ENCODE measurements around the gene KCNK1. TPM values are rescaled to one million over a fixed set of nuclear protein-coding genes. Genes with fewer than 3 reads are reported as not detected.
A peak's percentile ranks its signal among the peaks of the same experiment; 100 is the strongest.

The KCNK1 gene
- total RNA-seq, 1 donor from 2014 or later: 5.7 TPM

DNA sequence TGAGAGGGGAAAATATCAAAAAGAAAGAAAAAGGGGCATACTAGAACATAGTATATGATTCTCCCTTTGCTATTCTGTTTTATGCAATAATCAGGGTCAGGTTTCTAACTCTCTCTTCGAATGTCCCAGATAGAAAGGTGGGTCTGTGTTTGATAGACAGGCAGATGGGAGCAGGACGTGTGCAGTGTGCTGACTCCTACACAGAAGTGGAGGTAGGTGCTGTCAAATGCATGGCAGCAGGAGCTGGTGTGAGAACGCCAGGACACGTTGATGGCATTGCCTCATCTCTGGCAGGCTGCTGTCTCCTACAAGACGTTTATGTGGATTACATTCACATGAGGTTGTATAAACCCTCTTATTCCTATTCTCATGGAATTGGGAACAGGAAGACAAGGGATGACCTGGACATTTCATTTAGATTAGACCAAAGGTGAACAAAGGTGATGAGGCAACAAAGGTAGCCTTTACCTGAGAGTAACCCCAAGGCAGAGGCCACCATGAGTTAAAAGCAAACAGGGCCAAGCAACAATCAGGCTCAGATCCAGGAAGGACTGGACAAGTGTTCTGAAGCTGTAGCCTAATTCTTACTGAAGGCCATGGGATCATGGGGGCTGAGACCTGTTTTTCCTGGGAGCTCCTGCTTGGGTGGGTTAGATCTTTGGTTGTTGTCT, 37.8 kb downstream of the KCNK1 start:
- no peak for FAIRE-seq
- no peaks in the 10 kb centered on the region for H3K9me3 ChIP-seq (ENCODE audit: insufficient read depth, low read depth, low read length)
- no peak overlapping the region for H3K4me2 ChIP-seq (ENCODE audit: low read length)
- no peak overlapping the region for H3K4me3 ChIP-seq (ENCODE audit: insufficient read depth, low read depth, low read length)
- Mint-ChIP-seq H3K27me3 (ENCODE audit: low read depth, unreplicated experiment) (no peaks in the 10 kb centered on the region), H3K4me1 (ENCODE audit: low read depth, unreplicated experiment) (peaks cover 7% of the 10 kb centered on the region), H3K4me3 (ENCODE audit: unreplicated experiment) (no peak overlapping the region), H3K36me3 (ENCODE audit: low read depth, unreplicated experiment) (peaks cover 2% of the 10 kb centered on the region), H3K27ac (ENCODE audit: unreplicated experiment) (no peak overlapping the region), H3K9me3 (ENCODE audit: unreplicated experiment) (peaks cover 2% of the 10 kb centered on the region)
- no peaks in the 10 kb centered on the region for H3K27me3 ChIP-seq (ENCODE audit: insufficient read depth, low read length)
- no peak for TF ChIP-seq EZH2 (IDR thresholded peaks at IDR 0.05; ENCODE audit: insufficient read depth, low read length)
- TF ChIP-seq, protein P1, sequence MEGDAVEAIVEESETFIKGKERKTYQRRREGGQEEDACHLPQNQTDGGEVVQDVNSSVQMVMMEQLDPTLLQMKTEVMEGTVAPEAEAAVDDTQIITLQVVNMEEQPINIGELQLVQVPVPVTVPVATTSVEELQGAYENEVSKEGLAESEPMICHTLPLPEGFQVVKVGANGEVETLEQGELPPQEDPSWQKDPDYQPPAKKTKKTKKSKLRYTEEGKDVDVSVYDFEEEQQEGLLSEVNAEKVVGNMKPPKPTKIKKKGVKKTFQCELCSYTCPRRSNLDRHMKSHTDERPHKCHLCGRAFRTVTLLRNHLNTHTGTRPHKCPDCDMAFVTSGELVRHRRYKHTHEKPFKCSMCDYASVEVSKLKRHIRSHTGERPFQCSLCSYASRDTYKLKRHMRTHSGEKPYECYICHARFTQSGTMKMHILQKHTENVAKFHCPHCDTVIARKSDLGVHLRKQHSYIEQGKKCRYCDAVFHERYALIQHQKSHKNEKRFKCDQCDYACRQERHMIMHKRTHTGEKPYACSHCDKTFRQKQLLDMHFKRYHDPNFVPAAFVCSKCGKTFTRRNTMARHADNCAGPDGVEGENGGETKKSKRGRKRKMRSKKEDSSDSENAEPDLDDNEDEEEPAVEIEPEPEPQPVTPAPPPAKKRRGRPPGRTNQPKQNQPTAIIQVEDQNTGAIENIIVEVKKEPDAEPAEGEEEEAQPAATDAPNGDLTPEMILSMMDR (IDR thresholded peaks at IDR 0.05; ENCODE audit: insufficient read depth, low read depth, low read length): no peak
- H4K20me1 ChIP-seq (ENCODE audit: insufficient read depth, low read length): no peaks in the 10 kb centered on the region
- H3K27ac ChIP-seq (ENCODE audit: low read depth, low read length): no peak overlapping the region
- no peak overlapping the region for H3K9ac ChIP-seq (ENCODE audit: low read length)
- no peaks in the 10 kb centered on the region for H3K4me1 ChIP-seq (ENCODE audit: insufficient read depth, low read length)
- H2AFZ ChIP-seq (ENCODE audit: low read depth, low read length): no peak overlapping the region
- no peak for DNase-seq (ENCODE audit: low read depth)
- H3K36me3 ChIP-seq (ENCODE audit: insufficient read depth, low read length): no peaks in the 10 kb centered on the region
- no peaks in the 10 kb centered on the region for H3K79me2 ChIP-seq (ENCODE audit: insufficient read depth, low read length)

DNA sequence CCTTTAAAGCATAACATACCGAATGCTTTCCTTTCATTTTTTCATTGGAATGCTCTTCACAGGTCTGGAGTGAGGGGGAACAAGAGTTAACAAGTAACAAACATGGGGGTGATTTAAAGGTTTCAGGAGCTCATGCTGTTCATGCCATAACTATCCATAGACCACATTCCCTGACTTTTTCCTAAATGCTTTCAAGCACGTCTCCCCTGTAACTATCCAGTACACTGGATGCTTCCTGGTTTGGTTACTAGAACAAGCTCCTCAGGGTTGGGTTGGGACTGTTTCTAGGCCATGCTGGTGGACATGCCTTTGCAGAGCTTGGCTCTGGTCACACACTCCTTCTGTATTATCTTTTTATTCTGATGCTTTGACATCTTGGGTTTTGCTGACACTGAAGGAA, 38.6 kb downstream of the KCNK1 start:
- Histone ChIP-seq H4K20me1 (ENCODE audit: insufficient read depth, low read length) (no peaks in the 10 kb centered on the region), H3K4me1 (ENCODE audit: insufficient read depth, low read length) (no peaks in the 10 kb centered on the region), H3K9ac (ENCODE audit: low read length) (no peak overlapping the region), H3K4me3 (ENCODE audit: insufficient read depth, low read depth, low read length) (no peak overlapping the region), H3K27me3 (ENCODE audit: insufficient read depth, low read length) (no peaks in the 10 kb centered on the region), H2AFZ (ENCODE audit: low read depth, low read length) (no peak overlapping the region), H3K4me2 (ENCODE audit: low read length) (no peak overlapping the region), H3K27ac (ENCODE audit: low read depth, low read length) (no peak overlapping the region), H3K79me2 (ENCODE audit: insufficient read depth, low read length) (no peaks in the 10 kb centered on the region), H3K9me3 (ENCODE audit: insufficient read depth, low read depth, low read length) (no peaks in the 10 kb centered on the region), H3K36me3 (ENCODE audit: insufficient read depth, low read length) (no peaks in the 10 kb centered on the region)
- Mint-ChIP-seq H3K4me1 (ENCODE audit: low read depth, unreplicated experiment) (peaks cover 5% of the 10 kb centered on the region), H3K36me3 (ENCODE audit: low read depth, unreplicated experiment) (peaks cover 2% of the 10 kb centered on the region), H3K9me3 (ENCODE audit: unreplicated experiment) (peaks cover 2% of the 10 kb centered on the region), H3K4me3 (ENCODE audit: unreplicated experiment) (no peak overlapping the region), H3K27me3 (ENCODE audit: low read depth, unreplicated experiment) (no peaks in the 10 kb centered on the region), H3K27ac (ENCODE audit: unreplicated experiment) (no peak overlapping the region)
- FAIRE-seq (no peak), DNase-seq (ENCODE audit: low read depth) (no peak)
- TF ChIP-seq, protein P1 (IDR thresholded peaks at IDR 0.05; ENCODE audit: insufficient read depth, low read depth, low read length): no peak
- no peak for TF ChIP-seq EZH2 (IDR thresholded peaks at IDR 0.05; ENCODE audit: insufficient read depth, low read length)

DNA sequence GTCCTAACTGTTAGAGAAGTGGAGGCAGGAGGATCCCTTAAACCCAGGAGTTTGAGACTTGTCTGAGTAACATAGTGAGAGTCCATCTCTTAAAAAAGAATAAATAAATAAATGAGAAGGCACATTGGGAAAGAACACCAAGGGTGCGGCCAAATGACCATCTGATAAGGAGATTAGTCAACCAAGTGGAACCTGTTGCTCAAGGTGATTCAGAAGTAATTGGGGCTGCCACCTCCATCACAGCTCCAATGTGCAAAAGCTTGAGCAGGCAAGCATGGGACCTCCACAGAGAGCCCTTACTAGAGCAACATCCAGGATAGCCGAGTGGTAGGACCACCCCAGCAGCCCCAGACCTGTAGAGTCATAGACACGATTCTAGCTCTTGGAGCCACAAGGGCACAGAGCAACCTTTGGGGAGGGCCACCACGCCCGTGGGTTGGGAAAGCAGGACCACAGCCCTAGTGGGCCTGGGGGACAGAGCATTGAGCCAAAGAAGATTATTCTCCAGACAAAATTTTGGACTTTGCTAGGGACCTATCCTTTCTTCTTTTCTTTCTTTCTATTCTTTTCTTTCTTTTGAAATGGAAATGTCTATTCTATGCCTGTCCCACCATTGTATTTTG, 40.9 kb downstream of the KCNK1 start:
- DNase-seq (ENCODE audit: low read depth) (peak; percentile 22), FAIRE-seq (no peak)
- no peaks in the 10 kb centered on the region for H3K79me2 ChIP-seq (ENCODE audit: insufficient read depth, low read length)
- H3K27ac ChIP-seq (ENCODE audit: low read depth, low read length): no peak overlapping the region
- Mint-ChIP-seq H3K36me3 (ENCODE audit: low read depth, unreplicated experiment) (peaks cover 2% of the 10 kb centered on the region), H3K4me3 (ENCODE audit: unreplicated experiment) (no peak overlapping the region), H3K9me3 (ENCODE audit: unreplicated experiment) (peaks cover 2% of the 10 kb centered on the region), H3K27me3 (ENCODE audit: low read depth, unreplicated experiment) (no peaks in the 10 kb centered on the region), H3K4me1 (ENCODE audit: low read depth, unreplicated experiment) (peaks cover 5% of the 10 kb centered on the region), H3K27ac (ENCODE audit: unreplicated experiment) (no peak overlapping the region)
- no peaks in the 10 kb centered on the region for H3K27me3 ChIP-seq (ENCODE audit: insufficient read depth, low read length)
- no peak overlapping the region for H3K4me2 ChIP-seq (ENCODE audit: low read length)
- H3K4me1 ChIP-seq (ENCODE audit: insufficient read depth, low read length): no peaks in the 10 kb centered on the region
- TF ChIP-seq, protein P1 (IDR thresholded peaks at IDR 0.05; ENCODE audit: insufficient read depth, low read depth, low read length): no peak
- no peak for TF ChIP-seq EZH2 (IDR thresholded peaks at IDR 0.05; ENCODE audit: insufficient read depth, low read length)
- no peak overlapping the region for H3K9ac ChIP-seq (ENCODE audit: low read length)
- H2AFZ ChIP-seq (ENCODE audit: low read depth, low read length): no peak overlapping the region
- H4K20me1 ChIP-seq (ENCODE audit: insufficient read depth, low read length): no peaks in the 10 kb centered on the region
- no peaks in the 10 kb centered on the region for H3K9me3 ChIP-seq (ENCODE audit: insufficient read depth, low read depth, low read length)
- no peaks in the 10 kb centered on the region for H3K36me3 ChIP-seq (ENCODE audit: insufficient read depth, low read length)
- no peak overlapping the region for H3K4me3 ChIP-seq (ENCODE audit: insufficient read depth, low read depth, low read length)
